Loucy (cell line): ENCODE measurements around the gene CSKMT.

Experiments used
- H2AFZ ChIP-seq: fragments of 200-600 bp; sonication (generic); 2 replicates; pipeline ENCODE4 v1.6.0; 2016; ENCODE audit warnings: antibody characterized with exemption, mild to moderate bottlenecking, low read length, moderate library complexity
- H3F3A ChIP-seq: fragments of 200-600 bp; 2 replicates; pipeline ENCODE4 v1.6.0; 2016; ENCODE audit warnings: antibody characterized with exemption, low read depth, mild to moderate bottlenecking
- H3K27me3 ChIP-seq: fragments of 200-600 bp; sonication (generic); 2 replicates; pipeline ENCODE4 v1.6.1; 2014; ENCODE audit warnings: low read length, mild to moderate bottlenecking; ENCODE audit not compliant: insufficient read depth, poor library complexity, severe bottlenecking
- H3K36me3 ChIP-seq: fragments of 200-600 bp; sonication (generic); 2 replicates; pipeline ENCODE4 v1.6.1; 2016; ENCODE audit warnings: low read length; ENCODE audit not compliant: insufficient read depth
- H3K4me1 ChIP-seq: fragments of 200-600 bp; sonication (generic); 2 replicates; pipeline ENCODE4 v1.5.1; 2014; ENCODE audit warnings: low read length, mild to moderate bottlenecking; ENCODE audit not compliant: insufficient read depth, poor library complexity, severe bottlenecking
- H3K4me2 ChIP-seq: fragments of 200-600 bp; sonication (generic); 2 replicates; pipeline ENCODE4 v1.6.0; 2014; ENCODE audit warnings: antibody characterized with exemption, low read length, low read depth, mild to moderate bottlenecking; ENCODE audit not compliant: poor library complexity, severe bottlenecking
- H3K4me3 ChIP-seq: fragments of 200-600 bp; sonication (generic); 2 replicates; pipeline ENCODE4 v1.5.1; 2014; ENCODE audit warnings: low read length, mild to moderate bottlenecking, mixed read lengths; ENCODE audit not compliant: poor library complexity, severe bottlenecking
- H3K79me2 ChIP-seq: fragments of 200-600 bp; sonication (generic); 2 replicates; pipeline ENCODE4 v1.6.1; 2014; ENCODE audit warnings: low read length; ENCODE audit not compliant: insufficient read depth
- H3K9ac ChIP-seq: fragments of 200-600 bp; sonication (generic); 2 replicates; pipeline ENCODE4 v1.6.0; 2014; ENCODE audit warnings: mild to moderate bottlenecking, low read depth, low read length, moderate library complexity; ENCODE audit not compliant: poor library complexity, severe bottlenecking
- H3K9me2 ChIP-seq: fragments of 200-600 bp; sonication (generic); replicated peaks from 2 replicates; pipeline ENCODE4 v1.6.1; 2016; ENCODE audit warnings: low read depth, low read length, mixed read lengths
- H3K9me3 ChIP-seq: fragments of 200-600 bp; sonication (generic); 2 replicates; pipeline ENCODE4 v1.6.1; 2014; ENCODE audit warnings: mild to moderate bottlenecking, antibody characterized with exemption, low read length, low read depth; ENCODE audit not compliant: insufficient read depth
- H4K20me1 ChIP-seq: fragments of 200-600 bp; sonication (generic); 2 replicates; pipeline ENCODE4 v1.6.0; 2014; ENCODE audit warnings: antibody characterized with exemption, low read length, mild to moderate bottlenecking; ENCODE audit not compliant: insufficient read depth, poor library complexity, severe bottlenecking
- EZH2phosphoT487 ChIP-seq: fragments of 200-600 bp; IDR thresholded peaks from 2 replicates; pipeline ENCODE4 v1.6.1; 2018; ENCODE audit warnings: antibody characterized with exemption, mild to moderate bottlenecking, moderate library complexity, borderline replicate concordance
- TF ChIP-seq, protein P1 (sequence below): fragments of 200-600 bp; sonication (generic); conservative IDR thresholded peaks from 2 replicates; pipeline ENCODE4 v1.5.1; 2014; ENCODE audit warnings: mild to moderate bottlenecking, antibody characterized with exemption, low read length

Gene CSKMT

DNA sequence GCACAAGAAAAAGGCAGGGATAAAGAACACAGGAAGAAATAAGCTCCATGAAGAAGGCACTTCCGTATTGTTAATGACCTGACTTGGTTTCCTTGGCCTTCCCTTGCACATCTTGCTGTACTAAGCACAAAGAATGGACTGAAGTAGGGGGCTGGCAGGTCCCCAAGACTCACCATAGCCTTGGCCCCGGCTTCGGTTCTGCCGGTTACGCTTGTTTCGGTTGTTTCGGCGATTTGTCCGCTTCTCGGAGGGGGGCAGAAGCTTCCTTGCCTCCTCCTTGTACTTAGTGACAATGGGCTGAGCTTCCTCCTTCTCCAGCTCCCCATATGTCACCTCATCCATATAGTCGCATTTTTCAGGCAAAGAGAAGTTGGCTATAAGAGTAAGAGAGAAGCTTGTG lies 51.7 kb downstream of the CSKMT start:
- TF ChIP-seq, protein P1, sequence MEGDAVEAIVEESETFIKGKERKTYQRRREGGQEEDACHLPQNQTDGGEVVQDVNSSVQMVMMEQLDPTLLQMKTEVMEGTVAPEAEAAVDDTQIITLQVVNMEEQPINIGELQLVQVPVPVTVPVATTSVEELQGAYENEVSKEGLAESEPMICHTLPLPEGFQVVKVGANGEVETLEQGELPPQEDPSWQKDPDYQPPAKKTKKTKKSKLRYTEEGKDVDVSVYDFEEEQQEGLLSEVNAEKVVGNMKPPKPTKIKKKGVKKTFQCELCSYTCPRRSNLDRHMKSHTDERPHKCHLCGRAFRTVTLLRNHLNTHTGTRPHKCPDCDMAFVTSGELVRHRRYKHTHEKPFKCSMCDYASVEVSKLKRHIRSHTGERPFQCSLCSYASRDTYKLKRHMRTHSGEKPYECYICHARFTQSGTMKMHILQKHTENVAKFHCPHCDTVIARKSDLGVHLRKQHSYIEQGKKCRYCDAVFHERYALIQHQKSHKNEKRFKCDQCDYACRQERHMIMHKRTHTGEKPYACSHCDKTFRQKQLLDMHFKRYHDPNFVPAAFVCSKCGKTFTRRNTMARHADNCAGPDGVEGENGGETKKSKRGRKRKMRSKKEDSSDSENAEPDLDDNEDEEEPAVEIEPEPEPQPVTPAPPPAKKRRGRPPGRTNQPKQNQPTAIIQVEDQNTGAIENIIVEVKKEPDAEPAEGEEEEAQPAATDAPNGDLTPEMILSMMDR = no peak
- no peak for TF ChIP-seq EZH2phosphoT487
- H3K4me3 ChIP-seq = no peak overlapping the region
- H2AFZ ChIP-seq = no peak overlapping the region
- H3K9ac ChIP-seq = no peak overlapping the region
- H3K4me1 ChIP-seq = peaks cover 13% of the 10 kb centered on the region
- H3K27me3 ChIP-seq = no peaks in the 10 kb centered on the region
- H3F3A ChIP-seq = peaks cover 7% of the 10 kb centered on the region; the same call in 1 of the 2 replicates
- H3K36me3 ChIP-seq = peaks cover 97% of the 10 kb centered on the region
- peak overlapping the region; percentile 6 for H3K4me2 ChIP-seq
- H3K79me2 ChIP-seq = peaks cover 83% of the 10 kb centered on the region
- H3K9me3 ChIP-seq = no peaks in the 10 kb centered on the region
- H4K20me1 ChIP-seq = peaks cover 79% of the 10 kb centered on the region
- H3K9me2 ChIP-seq = no peaks in the 10 kb centered on the region
